AML-193 (cell line): ENCODE data around the gene ABL2.
"Not testable (repeated sequence)": the region's sequence is repeated elsewhere in the genome, so short reads cannot be mapped to it uniquely, and the experiment has no call there.

ENCODE experiments used
- DNase-seq, 2 experiments: peaks; one replicate each; lab custom pipeline; 2025; lab: John Stamatoyannopoulos, UW

ABL2 gene

GRCh38 chr1:179169616-179170467 is 59.6 kb downstream of the ABL2 start:
- DNase-seq = peak; percentile 10 to 26

DNA sequence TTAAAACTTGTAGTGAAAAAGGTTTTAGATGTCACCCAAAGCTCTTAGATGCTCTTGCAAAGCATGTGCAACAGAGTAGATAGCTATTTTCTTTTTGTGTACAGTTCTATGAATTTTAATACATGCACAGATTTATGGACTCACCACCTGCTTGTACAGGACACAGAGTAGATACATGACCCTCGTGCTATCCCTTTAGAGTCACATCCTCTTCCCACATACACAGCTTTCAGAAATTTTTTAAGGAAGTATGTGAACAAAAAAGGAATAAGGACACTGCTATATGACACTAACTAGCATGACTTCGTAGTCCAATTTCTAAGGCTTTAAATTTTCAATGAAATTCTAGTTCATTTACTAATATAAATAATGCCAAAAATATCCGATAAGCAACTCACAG is 60.9 kb downstream of the ABL2 start:
- no peak for DNase-seq

GRCh38 chr1:179167955-179168354 is 61.5 kb downstream of the ABL2 start:
- no peak for DNase-seq

GRCh38 chr1:179167418-179167777 is 62.1 kb downstream of the ABL2 start:
- DNase-seq = no peak

- DNase-seq = no peak
These were observed 62.6 kb downstream of the ABL2 start for GRCh38 chr1:179166663-179167417.

- no peak for DNase-seq
These were observed 65.0 kb downstream of the ABL2 start for GRCh38 chr1:179164494-179164893.

- DNase-seq = no peak
These were observed 72.8 kb downstream of the ABL2 start for GRCh38 chr1:179156708-179157107.

GRCh38 chr1:179156026-179156425 is 73.5 kb downstream of the ABL2 start:
- DNase-seq = no peak

GRCh38 chr1:179155615-179156014 is 73.9 kb downstream of the ABL2 start:
- DNase-seq = no peak

DNA sequence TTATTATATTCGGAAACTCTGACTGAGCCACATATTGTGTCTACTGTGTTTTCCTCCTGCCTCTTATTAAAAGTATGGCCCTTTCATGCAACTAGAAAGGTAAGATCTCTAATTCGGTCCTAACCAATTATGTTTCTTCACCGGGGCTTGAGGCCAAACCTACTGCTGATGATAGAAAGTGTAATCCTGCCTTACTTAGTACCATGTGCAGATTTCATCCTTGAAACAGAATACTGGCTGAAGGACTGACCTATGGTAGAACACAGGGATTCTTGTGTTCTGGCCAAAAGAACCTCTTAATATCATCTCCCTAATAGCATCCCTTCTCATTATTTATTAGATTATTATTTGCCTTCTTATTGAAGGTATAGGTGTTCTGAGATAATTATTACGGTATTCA is 75.0 kb downstream of the ABL2 start:
- DNase-seq = no peak

DNA sequence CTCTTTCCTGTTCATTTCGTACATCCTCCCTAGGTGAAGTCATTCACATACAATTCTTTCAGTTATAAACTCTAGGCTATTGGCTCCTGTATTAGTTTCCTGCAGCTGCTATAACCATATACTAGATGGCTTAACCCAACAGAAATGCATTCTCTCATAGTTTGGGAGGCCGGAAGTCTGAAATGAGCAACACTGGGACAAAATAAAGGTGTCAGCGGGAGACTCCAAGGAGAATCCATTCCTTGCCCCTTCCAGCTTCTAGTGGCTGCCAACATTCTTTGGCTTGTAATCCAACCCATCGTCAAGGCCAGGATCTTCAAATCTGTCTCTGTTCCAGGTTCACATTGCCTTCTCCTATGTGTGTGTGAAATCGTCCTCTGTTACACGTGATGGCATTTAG is 76.3 kb downstream of the ABL2 start:
- no peak for DNase-seq

- DNase-seq = no peak
These were observed 77.4 kb downstream of the ABL2 start for GRCh38 chr1:179151908-179152682.

- DNase-seq = no peak
These were observed 82.6 kb downstream of the ABL2 start for GRCh38 chr1:179146911-179147310.

DNA sequence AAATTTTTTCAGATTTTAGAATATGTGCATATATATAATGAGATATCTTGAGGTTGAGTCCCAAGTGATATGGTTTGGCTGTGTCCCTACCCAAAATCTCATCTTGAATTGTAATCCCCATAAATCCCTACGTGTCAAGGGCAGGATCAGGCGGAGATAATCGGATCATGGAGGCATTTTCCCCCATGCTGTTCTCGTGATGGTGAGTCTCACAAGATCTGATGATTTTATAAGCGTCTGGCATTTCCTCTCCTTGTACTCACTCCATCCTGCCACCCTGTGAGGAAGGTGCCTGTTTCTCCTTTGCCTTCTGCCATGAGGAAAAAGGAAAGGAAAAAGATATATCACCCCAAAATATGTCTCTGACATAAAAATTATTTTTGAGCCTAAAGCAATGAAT is 83.0 kb downstream of the ABL2 start:
- no peak for DNase-seq

- no peak for DNase-seq
These were observed 84.0 kb downstream of the ABL2 start for GRCh38 chr1:179145521-179145920.

- no peak for DNase-seq
These were observed 84.9 kb downstream of the ABL2 start for GRCh38 chr1:179144626-179145025.

- DNase-seq = no peak
These were observed 86.2 kb downstream of the ABL2 start for GRCh38 chr1:179143322-179143721.

DNA sequence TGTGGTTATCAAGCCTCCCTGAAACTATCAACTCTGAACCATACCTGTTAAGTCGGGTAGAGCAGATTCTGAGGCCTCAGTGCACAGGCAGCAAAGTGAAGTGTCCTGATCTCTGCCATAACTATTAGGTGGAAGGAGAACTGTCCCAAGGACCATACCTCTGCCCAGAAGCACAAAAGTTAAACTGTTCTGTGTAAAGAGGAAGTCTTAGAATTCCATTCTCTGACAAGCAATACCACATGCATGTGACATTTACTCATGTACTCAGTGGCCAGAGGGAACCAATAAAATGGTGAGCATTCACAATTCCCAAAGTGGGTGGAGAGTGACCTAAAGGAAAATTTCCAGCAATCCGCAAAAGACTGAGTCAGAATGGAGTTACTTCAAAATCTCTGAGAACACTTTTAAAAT is 86.6 kb downstream of the ABL2 start:
- DNase-seq = peak; percentile 23 to 25

GRCh38 chr1:179141592-179142251 is 87.8 kb downstream of the ABL2 start:
- no peak for DNase-seq

- DNase-seq = not testable (repeated sequence)
These were observed 90.7 kb downstream of the ABL2 start for GRCh38 chr1:179138755-179139154.

GRCh38 chr1:179137617-179138255 is 91.7 kb downstream of the ABL2 start:
- no peak for DNase-seq

- DNase-seq = not testable (repeated sequence)
These were observed 93.8 kb downstream of the ABL2 start for GRCh38 chr1:179135707-179136106.
